Keratinocyte (primary cell): ENCODE results near the gene VN1R5. TPM values are rescaled to one million over a fixed set of nuclear protein-coding genes. Genes with fewer than 3 reads are reported as not detected.

Experiments used
- DNase-seq: peaks from one replicate; pipeline ENCODE4 v3.0.0-alpha.2; 2011; ENCODE audit warnings: low read depth, missing footprints, low spot score
- FAIRE-seq: peaks from 2 replicates; lab custom pipeline; 2011; peaks lifted over from hg19 to GRCh38; lab: Jason Lieb, UNC
- H2AFZ ChIP-seq: 2 replicates; pipeline ENCODE4 v1.6.0; 2012; ENCODE audit warnings: low read length, control low read depth, inconsistent platforms; ENCODE audit not compliant: control insufficient read depth
- H3K27ac ChIP-seq: 2 replicates; pipeline ENCODE4 v1.5.1; 2011; ENCODE audit warnings: low read length; ENCODE audit not compliant: control insufficient read depth, insufficient read depth
- H3K27me3 ChIP-seq: 3 replicates; pipeline ENCODE4 v1.6.0; 2011; ENCODE audit warnings: low read length; ENCODE audit not compliant: control insufficient read depth, insufficient read depth; ENCODE audit errors: extremely low read depth
- H3K36me3 ChIP-seq, 2 experiments: 2 replicates in 1 of 2; 3 replicates in 1 of 2; pipeline ENCODE4 v1.5.1; 2011; ENCODE audit warnings: low read length in 2 of 2, mild to moderate bottlenecking in 1 of 2; ENCODE audit not compliant: control insufficient read depth in 2 of 2, insufficient read depth in 2 of 2; ENCODE audit errors: extremely low read depth in 1 of 2
- H3K4me1 ChIP-seq: 3 replicates; pipeline ENCODE4 v1.5.1; 2011; ENCODE audit warnings: low read length; ENCODE audit not compliant: control insufficient read depth, insufficient read depth; ENCODE audit errors: extremely low read depth
- H3K4me2 ChIP-seq: 3 replicates; pipeline ENCODE4 v1.6.0; 2011; ENCODE audit warnings: low read depth, low read length; ENCODE audit not compliant: control insufficient read depth, insufficient read depth; ENCODE audit errors: extremely low read depth
- H3K4me3 ChIP-seq, 3 experiments: fragments of 200-600 bp in 1 of 3; sonication (generic) in 1 of 3; 2 replicates in 2 of 3; 3 replicates in 1 of 3; pipeline ENCODE4 v1.5.1; 2011 to 2016; ENCODE audit warnings: low read length in 3 of 3, mild to moderate bottlenecking in 3 of 3, control low read depth in 2 of 3, inconsistent platforms in 1 of 3, low read depth in 1 of 3, mixed read lengths in 1 of 3, mixed run types in 1 of 3, moderate library complexity in 1 of 3; ENCODE audit not compliant: control insufficient read depth in 2 of 3, insufficient read depth in 2 of 3; ENCODE audit errors: extremely low read depth in 1 of 3
- H3K79me2 ChIP-seq: 2 replicates; pipeline ENCODE4 v1.6.0; 2012; ENCODE audit warnings: low read length; ENCODE audit not compliant: control insufficient read depth, insufficient read depth
- H3K9ac ChIP-seq: 3 replicates; pipeline ENCODE4 v1.6.0; 2011; ENCODE audit warnings: low read length; ENCODE audit not compliant: control insufficient read depth, insufficient read depth; ENCODE audit errors: extremely low read depth
- H3K9me1 ChIP-seq: 3 replicates; pipeline ENCODE4 v1.6.0; 2011; ENCODE audit warnings: low read length; ENCODE audit not compliant: control insufficient read depth, insufficient read depth; ENCODE audit errors: extremely low read depth
- H3K9me3 ChIP-seq: 2 replicates; pipeline ENCODE4 v1.5.1; 2012; ENCODE audit warnings: low read depth, low read length; ENCODE audit not compliant: control insufficient read depth
- H4K20me1 ChIP-seq: 3 replicates; pipeline ENCODE4 v1.6.0; 2011; ENCODE audit warnings: low read length; ENCODE audit not compliant: control insufficient read depth, insufficient read depth; ENCODE audit errors: extremely low read depth
- CTCF ChIP-seq, 3 experiments: IDR thresholded peaks in 1 of 3; conservative IDR thresholded peaks in 1 of 3; optimal IDR thresholded peaks in 1 of 3; 2 replicates in 2 of 3; 3 replicates in 1 of 3; pipeline versions ENCODE3 to v1.5.1; 2011; ENCODE audit warnings: low read length in 3 of 3, mild to moderate bottlenecking in 3 of 3, moderate library complexity in 2 of 3, control low read depth in 1 of 3, inconsistent platforms in 1 of 3; ENCODE audit not compliant: insufficient read depth in 2 of 3; ENCODE audit errors: extremely low read depth in 1 of 3
- EZH2 ChIP-seq: IDR thresholded peaks from one replicate; pipeline ENCODE4 v1.6.1; 2012; ENCODE audit warnings: inconsistent platforms, mild to moderate bottlenecking, low read length, moderate library complexity
- dilution Hi-C: fragments of 300-500 bp; cut with MboI; formaldehyde crosslinking; loops from one replicate; pipeline ENCODE4 v1.7.0; 2020; ENCODE audit warnings: low sequenced_read_pairs; ENCODE audit not compliant: extremely low pct_ligation_motif_present
- polyA plus RNA-seq, 5 experiments: library from polyadenylated mRNA; depleted of rRNA in 3 of 5; stranded (reverse) in 3 of 5; stranded (forward) in 1 of 5; unstranded in 1 of 5; fragments of >200 nt; gene quantifications; 1 replicate in 1 of 5; 2 replicates in 3 of 5; 3 replicates in 1 of 5; pipeline versions ENCODE4 v1.2.1 to v1.2.3, GENCODE V29; 2011 to 2012; ENCODE audit warnings: missing spikeins in 2 of 5, low read depth in 1 of 5, low replicate concordance in 1 of 5

VN1R5 gene
- polyA plus RNA-seq, 1 donor (not counting 4 experiments of a cell fraction or from before 2014, with no cell fraction given): not detected

GRCh38 chr1:247274605-247275256 lies 18.9 kb downstream of the VN1R5 start:
- DNase-seq (no peak), FAIRE-seq (no peak)
- Histone ChIP-seq H3K4me3 (no peak overlapping the region), H3K27ac (no peak overlapping the region), H3K4me1 (no peaks in the 10 kb centered on the region), H3K27me3 (no peaks in the 10 kb centered on the region), H3K9me1 (no peaks in the 10 kb centered on the region), H3K79me2 (no peaks in the 10 kb centered on the region), H4K20me1 (no peaks in the 10 kb centered on the region), H3K9me3 (no peaks in the 10 kb centered on the region), H2AFZ (no peak overlapping the region), H3K9ac (no peak overlapping the region), H3K4me2 (no peak overlapping the region), H3K36me3 (no peaks in the 10 kb centered on the region)
- TF ChIP-seq CTCF (optimal IDR thresholded peaks at IDR 0.05 in 1 of 3, IDR thresholded peaks at IDR 0.05 in 1 of 3, conservative IDR thresholded peaks at IDR 0.05 in 1 of 3; ENCODE audit: extremely low read depth in 1 of 3, insufficient read depth in 2 of 3, low read length in 3 of 3) (no peak), EZH2 (no peak)
- dilution Hi-C loops: no loop called here

- Histone ChIP-seq H3K36me3 (no peaks in the 10 kb centered on the region), H3K9me1 (no peaks in the 10 kb centered on the region), H3K9me3 (no peaks in the 10 kb centered on the region), H3K27me3 (no peaks in the 10 kb centered on the region), H3K27ac (no peak overlapping the region), H3K79me2 (no peaks in the 10 kb centered on the region), H3K4me1 (no peaks in the 10 kb centered on the region), H3K4me2 (no peak overlapping the region), H2AFZ (no peak overlapping the region), H4K20me1 (no peaks in the 10 kb centered on the region), H3K4me3 (no peak overlapping the region), H3K9ac (no peak overlapping the region)
- FAIRE-seq (no peak), DNase-seq (no peak)
- TF ChIP-seq CTCF (optimal IDR thresholded peaks at IDR 0.05 in 1 of 3, IDR thresholded peaks at IDR 0.05 in 1 of 3, conservative IDR thresholded peaks at IDR 0.05 in 1 of 3; ENCODE audit: extremely low read depth in 1 of 3, insufficient read depth in 2 of 3, low read length in 3 of 3): no peak
- no peak for TF ChIP-seq EZH2
- dilution Hi-C loops: no loop called here
These were observed 21.3 kb downstream of the VN1R5 start for GRCh38 chr1:247277191-247277590.
